ENCODE results near the gene TMEM239.
"Not testable (repeated sequence)": the region's sequence is repeated elsewhere in the genome, so short reads cannot be mapped to it uniquely, and the experiment has no call there.

TMEM239 gene

DNA sequence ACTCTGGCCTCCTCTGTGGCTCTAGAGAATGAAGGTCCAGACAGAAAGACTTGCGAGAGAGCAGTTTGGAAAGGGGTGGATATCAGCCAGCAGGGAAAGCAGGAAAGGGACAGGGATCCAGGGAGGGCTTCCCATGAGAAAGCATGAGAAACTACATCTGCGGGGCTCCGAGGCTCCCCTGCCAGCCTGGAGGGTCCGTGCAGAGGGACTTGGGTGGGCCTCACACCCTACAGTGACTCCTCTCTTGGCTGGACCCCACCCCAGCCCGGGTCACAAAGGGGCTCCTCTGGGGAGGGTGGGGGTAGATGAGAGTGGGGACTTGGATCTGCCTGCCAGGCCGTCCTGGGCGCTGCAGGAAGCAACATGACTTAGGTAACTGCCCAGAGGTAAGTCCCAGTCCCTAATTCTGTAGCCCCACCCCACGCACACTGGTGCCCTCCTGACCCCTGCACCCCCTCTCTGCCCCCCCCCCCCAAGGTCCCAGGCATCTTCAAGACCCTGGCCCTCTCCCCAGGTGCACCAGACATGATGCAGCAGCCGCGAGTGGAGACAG is at the start of gene TMEM239:
TSS of gene TMEM239 (plus strand) at position 335 of the 553 bp plus-strand sequence. CDS start at position 526, 191 bp downstream.
- no peak for DNase-seq

DNA sequence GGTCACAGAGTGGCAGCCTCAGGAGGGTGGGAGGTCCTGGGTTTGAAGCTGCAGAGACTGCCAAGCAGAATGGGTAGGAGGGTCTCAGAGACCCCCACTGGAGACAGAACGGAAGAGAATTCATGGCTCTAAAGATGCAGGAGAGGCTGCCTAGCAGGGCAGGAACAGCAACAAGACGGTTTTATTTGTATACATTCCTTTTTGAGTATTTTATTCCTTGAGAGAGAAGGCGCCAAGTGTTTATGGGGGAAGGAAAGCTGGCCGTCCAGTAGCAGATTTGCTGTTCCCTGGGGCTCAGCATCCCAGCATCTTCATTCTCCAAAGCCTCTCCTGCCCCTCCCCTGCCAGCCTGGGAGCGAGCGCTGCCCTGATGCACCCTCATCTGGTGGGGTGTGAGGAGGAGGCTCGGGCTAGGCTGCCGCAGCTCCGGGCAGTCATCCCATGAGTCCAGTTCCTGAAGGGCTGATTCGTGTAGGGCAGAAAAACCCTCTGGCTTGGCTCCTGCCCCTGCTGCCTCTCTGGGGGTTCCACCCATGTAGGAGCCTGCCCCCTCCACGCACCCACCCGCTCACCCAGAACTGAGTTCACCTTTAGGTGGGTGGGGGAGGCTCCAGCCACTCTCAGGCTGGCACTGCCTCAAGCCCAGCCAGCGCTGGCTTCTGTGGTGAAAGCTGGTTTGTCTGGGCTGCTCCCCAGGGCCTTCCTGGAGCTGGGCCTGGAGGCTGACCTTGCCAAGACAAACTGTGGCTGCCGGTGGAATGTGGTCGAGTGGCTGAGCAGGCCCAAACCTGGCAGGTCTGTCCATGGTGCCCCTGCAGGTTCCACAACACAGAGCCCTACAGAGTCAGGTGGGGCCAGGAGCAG is 48.2 kb upstream of the TMEM239 start:
- DNase-seq = peak; percentile 84

DNA sequence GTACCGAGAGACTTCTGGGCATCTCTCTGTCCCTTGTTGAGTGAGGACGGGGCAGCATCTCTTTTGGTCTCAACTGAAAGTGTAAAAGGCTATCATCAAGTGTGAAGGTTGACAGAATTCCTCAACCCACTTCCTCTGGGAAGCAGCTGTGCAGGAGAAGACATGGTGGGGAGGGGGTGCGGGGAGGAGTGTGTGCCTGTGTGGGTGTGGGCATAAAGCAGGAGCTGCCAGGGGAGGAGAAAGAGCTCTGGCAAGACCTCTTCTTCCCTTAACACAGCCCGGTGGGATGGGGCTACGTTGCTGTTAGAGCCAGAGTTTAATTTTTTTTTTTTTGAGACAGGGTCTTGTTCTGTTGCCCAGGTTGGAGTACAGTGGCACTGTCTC is 47.5 kb upstream of the TMEM239 start:
- DNase-seq = no peak

DNA sequence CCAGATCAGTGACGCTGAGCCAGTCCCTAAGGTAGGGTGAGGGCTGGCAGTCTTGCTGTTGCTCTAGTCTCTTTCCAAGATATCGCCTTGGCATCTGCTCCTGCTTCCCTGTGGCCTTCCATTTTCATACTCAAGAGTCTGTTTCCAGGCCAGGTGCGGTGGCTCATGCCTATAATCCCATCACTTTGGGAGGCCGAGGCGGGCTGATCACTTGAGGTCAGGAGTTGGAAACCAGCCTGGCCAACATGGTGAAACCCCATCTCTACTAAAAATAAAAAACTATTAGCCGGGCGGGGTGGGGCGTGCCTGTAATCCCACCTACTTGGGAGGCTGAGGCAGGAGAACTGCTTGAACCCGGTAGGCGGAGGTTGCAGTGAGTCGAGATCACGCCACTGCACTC is 46.1 kb upstream of the TMEM239 start:
- DNase-seq = not testable (repeated sequence)

DNA sequence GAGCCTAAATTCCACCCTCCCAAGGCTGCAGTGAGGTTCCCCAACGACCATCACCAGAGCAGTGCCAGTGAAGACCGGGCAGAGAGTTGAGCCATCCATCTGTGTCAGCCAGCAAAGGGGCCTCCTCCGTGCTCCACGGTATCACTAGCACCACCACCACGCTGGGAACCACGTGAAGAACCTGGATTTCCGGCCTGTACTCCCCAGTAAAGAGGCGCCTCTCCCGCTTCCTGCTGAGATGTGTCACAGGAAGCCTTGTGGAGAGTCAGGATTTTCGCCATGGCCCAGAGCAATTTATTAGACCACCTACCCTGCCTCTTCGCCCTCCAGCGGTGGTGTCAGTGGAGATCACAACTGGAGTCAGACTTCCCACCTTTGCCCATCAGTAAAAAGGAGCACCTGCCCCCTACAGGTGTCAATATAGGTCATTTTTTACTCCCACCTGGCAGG is 44.5 kb upstream of the TMEM239 start:
- DNase-seq = no peak

DNA sequence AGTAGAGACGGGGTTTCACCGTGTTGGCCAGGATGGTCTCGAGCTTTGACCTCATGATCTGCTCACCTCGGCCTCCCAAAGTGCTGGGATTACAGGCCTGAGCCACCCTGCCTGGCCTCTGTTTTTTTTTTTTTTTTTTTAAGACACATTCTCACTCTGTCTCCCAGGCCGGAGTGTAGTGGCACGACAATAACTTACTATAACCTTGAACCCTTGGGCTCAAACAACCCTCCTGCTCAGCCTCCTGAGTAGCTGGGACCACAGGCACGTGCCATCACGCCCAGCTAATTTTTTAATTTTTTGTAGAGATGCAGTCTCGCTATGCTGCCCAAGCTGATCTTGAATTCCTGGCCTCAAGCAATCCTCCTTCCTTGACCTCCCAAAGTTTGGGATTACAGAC is 42.4 kb upstream of the TMEM239 start:
- no peak for DNase-seq

DNA sequence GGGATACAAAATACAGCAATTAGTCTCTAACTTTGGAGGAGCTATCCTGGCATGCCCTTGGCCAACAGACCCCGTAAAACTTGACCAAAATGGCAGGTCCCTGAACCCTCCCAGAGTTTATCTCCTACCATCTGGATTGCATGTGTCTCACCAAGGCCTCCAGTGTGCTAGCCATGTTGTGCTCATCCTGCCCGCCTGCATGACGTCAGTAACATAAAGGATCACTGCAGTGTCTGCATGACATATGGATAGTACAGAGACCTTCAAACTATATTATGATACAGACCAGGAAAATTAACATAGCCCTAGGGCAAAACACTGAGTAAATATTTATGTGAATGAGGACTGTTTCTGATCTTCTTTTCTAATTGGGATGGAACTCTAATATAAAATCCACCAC is 41.0 kb upstream of the TMEM239 start:
- DNase-seq = no peak

DNA sequence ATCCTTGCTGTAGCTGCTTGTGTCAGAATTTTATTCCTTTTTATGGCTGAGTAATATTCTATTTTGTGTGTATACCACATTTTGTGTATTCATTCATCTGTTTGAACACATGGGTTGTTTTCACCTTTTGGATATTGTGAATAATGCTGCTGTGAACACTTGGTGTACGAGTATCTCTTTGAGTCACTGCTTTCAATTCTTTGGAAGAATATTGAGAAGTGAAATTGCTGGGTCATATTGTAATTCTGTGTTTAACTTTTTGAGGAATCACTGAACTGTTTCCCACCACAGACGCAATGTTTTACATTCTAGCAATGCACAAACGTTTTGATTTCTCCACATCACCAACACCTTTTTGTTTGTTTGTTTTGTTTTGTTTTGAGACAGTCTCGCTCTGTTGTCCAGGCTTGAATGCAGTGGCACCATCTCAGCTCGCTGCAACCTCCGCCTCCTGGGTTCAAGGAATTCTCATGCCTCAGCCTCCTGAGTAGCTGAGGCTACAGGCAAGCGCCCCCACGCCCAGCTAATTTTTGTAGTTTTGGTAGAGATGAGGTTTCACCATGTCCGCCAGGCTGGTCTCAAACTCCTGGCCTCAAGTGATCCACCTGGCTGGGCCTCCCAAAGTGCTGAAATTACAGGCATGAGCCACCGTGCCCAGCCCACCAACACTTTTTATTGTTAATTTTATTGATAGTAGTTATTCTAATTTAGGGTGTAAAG is 37.4 kb upstream of the TMEM239 start:
- no peak for DNase-seq

DNA sequence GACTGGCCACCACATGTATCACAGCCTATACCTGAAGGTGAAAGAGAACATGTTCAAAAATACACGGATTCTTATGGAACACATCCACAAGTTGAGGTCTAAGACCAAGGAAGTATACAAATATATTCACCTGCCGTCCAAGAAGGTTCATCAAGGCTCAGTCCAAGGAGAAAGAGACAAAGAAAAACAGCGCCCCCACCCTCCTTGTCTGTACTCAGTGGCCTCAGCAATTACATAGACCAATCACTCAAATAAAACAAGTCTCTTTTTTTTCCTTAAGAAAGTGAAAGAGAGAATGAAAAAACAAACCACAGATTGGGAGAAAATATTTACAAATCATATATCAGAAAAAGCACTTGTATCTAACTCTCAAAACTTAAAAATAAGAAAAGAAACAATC is 35.2 kb upstream of the TMEM239 start:
- DNase-seq = no peak

DNA sequence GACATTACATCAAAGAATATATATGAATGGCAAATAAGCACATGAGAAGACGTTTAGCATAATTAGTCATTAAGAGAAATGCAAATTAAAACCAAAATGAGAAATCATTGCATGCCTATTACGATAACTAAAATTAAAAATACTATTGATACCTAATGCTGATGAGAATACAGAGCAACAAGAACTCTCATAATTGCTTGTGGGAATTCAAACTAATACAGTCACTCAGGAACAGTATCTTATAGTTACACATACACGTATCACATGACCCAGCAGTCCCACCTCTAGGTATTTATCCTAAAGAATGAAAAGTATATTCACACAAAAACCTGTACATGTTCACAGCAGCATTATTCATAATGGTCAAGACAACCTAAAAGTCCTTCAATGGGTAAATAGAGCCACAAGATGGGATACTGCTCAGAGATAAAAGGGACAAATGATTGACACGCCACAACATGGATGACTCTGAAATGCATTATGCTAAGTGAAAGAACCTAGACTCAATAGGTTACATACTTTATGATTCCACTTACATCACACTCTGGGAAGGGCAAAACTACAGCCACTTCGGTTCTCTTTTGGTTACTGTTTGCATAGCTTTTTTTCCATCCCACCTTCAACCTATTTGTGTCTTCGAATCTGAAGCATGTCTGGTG is 32.1 kb upstream of the TMEM239 start:
- no peak for DNase-seq

DNA sequence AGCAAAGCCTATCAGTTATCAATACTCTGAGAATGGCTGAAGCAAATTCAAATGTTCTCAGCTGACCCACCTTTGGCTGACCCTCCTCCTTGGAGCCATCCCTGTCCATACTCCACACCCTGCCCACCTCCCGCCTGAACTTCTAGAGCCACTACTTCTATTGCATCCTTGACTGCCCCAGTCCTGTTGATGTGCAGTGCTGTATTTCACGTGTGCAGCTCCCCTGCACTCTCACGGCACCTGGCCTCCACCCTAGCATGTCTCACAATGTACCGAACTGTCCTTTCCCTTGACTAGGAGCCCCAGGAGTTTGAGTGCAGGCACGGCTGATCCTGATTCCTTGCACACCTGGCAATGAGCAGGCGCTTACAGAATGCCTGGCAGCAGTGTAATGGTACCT is 22.7 kb upstream of the TMEM239 start:
- DNase-seq = no peak

DNA sequence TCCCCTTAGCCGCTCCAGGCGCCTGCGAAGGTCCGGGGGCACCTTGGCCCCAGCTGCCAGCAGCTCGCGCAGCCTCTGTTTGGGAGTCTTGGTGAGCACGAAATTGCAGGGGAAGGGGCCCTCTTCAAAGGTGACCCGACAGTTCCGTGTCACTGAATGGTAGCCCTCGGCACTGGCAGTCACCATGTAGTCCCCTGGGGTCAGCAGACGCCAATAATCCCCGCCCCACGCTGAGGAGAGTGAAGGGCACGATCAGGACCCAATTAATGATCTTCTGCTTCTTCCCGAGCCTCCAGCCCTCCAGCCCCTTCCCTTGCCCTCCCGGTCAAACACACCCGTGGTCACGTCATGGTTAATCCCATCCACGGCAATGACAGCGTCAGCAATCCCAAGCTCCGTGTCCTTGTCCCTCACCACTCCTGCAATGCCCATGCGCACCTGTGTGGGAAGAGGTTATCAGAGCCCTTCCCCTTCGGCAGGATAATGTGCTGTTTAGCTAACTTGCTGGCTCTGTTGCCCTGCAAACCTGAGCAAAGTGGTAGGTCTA is 21.9 kb upstream of the TMEM239 start:
- no peak for DNase-seq

DNA sequence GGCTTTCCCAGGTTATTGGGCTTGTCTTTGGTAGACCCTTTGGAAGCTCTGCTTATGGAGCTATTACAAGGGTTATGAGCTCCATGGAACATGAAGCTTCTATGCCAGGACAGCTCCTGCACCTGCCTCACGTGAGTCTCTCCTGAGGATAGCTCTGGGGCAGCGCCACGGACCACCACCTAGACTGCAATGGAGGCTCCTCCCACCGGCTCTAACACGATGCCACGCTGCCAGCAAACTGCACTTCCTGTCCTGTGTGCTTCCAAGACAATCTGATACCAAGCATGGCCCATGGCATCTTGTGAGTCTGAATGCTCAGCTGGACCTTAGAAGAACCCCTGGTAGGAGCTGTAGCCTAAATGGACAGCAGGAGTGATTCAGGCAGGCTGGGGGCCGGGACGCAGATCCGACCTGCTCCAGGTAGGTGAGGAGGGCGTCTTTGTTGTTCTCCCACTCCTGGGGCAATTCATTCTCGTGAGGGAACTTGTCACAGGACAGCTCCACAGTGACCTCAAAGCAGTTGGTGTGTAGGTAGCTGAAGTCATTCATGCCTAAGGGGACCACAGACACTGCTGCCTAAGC is 21.2 kb upstream of the TMEM239 start:
- no peak for DNase-seq

DNA sequence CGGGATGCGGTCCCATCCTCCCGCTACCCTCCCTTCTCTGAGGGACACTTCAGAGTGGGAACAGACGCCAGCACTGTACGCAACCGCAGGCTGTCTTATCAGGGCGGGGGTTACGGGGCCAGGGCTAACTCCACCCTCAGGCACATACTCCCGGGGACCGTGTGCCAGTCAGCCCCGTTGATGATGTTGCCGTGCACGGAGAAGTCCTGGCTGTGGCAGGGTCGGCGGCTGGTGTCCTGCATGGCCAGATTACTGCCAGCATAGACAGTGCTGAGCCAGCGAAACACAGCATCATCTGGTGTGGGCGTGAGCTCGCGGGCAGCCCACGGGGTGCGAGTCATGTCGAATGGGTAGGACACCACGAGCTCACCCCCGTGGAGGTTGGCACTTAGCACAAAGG is 20.7 kb upstream of the TMEM239 start:
- DNase-seq = no peak

DNA sequence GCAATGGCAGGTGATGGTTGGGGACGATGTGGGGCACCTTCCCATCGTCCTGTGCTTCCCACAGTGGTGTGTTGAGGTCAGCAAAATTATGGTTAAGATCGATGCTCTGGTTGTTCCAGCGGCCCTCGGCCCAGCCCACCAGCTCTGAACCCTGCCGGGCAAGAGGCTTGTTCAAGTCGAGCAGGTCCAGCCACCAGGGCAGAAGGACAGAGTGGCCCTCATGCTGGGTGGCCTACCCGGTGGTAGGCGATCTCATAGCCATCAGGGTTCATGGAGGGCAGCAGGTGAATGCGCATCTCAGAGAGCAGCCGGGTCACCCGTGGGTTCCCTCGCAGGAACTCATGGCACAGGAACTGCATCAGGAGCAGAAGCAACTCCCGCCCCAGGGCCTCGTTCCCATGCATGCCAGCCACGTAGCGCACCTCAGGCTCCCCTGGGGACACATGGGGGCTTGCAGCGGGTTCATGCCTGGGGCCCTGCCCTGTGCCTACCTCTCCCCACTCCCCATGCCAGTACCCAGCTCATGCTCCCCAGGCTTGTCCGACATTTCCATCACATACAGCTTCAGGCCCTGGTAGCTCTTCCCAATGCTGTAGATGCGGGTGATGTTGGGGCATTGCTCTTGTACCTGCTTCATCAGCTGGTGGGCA is 20.0 kb upstream of the TMEM239 start:
- DNase-seq = no peak

DNA sequence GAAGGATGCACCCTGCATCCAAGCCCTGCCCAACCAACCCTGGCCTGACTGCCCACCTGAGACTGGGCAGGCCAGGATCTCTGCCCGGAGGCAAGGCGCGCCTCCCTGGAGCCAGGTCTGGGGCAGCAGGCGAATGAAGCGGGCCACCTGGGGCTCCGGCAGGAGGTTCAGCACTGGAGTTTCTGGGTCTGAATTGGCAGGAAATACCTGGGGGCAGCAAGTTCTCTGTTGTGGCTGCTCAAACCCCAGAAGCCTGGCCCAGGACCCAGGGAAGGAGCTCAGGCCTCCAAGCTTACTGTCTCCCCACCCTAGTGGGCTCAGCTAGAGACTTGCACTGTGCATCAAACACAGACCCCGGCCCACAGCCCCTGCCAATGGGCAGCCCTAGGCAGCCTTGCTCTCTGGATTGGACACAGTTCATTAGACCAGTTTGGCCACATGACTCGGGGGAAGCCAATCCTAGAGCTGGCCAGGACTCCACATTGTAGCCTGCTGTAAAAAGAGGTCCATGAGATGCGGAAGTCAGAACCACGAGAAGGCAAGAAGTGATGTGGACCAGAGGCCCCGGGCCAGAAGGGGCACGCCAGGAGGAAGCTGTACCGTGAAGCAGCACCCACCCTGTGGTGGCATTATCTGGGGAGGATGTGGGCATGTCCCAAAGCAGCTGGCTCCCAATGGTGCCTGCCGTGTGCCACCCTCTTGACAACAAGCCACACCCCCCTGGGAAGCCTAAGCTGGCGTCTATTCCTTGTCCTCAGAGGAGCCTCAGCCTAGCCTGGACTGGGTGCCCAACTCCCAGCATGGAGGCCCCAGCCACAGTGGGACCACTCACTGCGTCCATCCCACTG is 18.8 kb upstream of the TMEM239 start:
- DNase-seq = no peak

DNA sequence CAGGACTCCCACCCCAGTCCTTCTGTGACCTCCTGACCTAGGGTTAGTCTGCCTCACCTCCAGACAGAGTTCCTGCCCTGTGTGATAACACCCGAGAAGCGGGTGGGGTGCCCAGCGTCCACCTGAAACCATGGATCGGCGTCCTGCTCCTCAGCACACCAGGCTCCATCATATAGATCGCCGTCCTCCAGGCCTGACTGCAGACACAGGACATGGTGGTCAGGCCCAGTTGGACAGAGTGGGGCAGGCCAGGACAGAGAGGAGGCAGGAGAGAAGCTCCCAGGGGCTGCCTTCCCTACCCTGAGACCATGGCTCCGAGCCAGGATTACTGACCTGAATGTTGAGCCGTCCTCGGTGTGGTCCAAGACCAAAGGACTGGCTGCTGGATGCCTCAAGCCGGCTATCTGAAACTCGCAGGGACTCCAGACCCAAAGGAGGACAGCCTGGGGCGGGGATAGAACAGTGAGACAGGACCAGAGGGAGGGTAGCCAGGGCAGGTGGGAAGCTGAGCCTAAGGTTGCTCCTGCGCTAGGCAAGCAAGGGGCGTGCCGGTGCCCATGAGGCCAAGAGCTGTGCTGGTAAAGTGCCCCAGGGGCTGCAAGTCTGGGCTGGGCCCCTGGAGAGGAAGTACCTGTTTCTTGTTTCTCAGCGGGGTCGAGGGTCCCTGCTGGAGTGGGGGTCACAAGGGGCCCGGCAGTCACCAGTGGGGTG is 17.9 kb upstream of the TMEM239 start:
- DNase-seq = no peak

DNA sequence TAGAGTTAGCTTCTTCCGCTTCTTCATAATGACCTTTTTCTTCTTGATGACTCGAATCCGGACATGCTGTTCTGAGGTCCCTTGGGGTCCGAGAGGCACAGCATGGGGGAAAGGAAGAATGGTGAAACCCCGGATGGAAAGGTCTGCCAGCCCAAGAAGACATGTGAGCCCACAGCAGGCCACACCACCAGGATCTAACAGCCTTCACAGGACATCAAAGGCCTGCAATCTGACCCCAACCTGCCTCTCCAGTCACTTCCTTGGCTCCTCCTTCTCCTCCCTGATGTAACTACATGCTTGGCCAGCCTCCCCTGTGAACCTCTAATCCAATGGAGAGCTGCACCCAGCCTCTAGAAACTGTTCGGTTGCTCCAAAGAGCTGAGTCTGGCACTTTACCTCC is 17.4 kb upstream of the TMEM239 start:
- DNase-seq = no peak

DNA sequence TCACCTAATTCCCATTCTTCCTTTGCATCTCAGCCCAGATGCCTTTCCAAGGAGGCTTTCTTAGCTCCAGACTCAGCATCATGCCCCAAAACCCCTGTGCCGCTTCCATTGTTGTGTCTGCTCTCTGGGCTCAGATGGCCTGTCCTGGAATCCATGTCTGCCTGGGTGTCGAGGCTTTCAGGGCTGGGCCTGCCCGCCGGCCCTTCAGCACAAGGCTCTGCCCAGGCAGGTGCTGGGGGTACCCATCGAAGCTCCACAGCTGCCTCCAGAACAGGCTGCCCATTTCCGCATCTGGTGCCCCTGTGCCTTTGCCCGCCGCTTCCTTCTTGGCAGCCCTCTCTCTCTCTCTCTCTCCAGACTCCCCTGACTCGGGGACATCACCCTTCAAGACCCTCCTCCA is 16.9 kb upstream of the TMEM239 start:
- no peak for DNase-seq
